K562 (cell line): ENCODE data around the gene TMEM117. TPM values are rescaled to one million over a fixed set of nuclear protein-coding genes. Genes with fewer than 3 reads are reported as not detected.
"Not testable (repeated sequence)": the region's sequence is repeated elsewhere in the genome, so short reads cannot be mapped to it uniquely, and the experiment has no call there.

Source experiments
- ATAC-seq: fragments of 200-7000 bp; cut with Tn5 transposase; 3 replicates; pipeline ENCODE4 v1.9.1; 2020; ENCODE audit warnings: moderate library complexity
- BruUV-seq: library from RNA; stranded (reverse); fragments of 400-500 nt; replicated peaks from 2 replicates; lab custom pipeline; 2021; lab: Mats Ljungman, UMichigan
- CTCF ChIA-PET: fragments of 300-600 bp; formaldehyde crosslinking; extraction: SDS; loops from one replicate; lab custom pipeline; 2021; ENCODE audit warnings: low intra/inter-chr PET ratio; lab: Yijun Ruan, JAX
- POLR2A ChIA-PET: fragments of 300-600, 350-650 bp; sonication (Branson Sonifier 250); formaldehyde crosslinking; extraction: SDS; loops from one replicate; lab custom pipeline; 2021; ENCODE audit warnings: antibody characterized with exemption, inconsistent platforms; lab: Yijun Ruan, JAX
- DNase-seq, 4 experiments: peaks; one replicate each; pipeline versions ENCODE4 v3.0.0 to v3.0.0-alpha.2; 2011 to 2018; ENCODE audit warnings: low spot score in 3 of 4, mixed read lengths in 3 of 4; ENCODE audit errors: extremely low read depth in 1 of 4
- FAIRE-seq: peaks from 2 replicates; lab custom pipeline; 2011; peaks lifted over from hg19 to GRCh38; lab: Jason Lieb, UNC
- H2AFZ ChIP-seq: 2 replicates; pipeline ENCODE4 v1.6.0; 2011; ENCODE audit warnings: low read depth, low read length, control low read depth, inconsistent platforms
- H3K27ac ChIP-seq: fragments of 200-600 bp; 3 replicates; pipeline ENCODE4 v1.8.0; 2011; ENCODE audit warnings: low read depth, mild to moderate bottlenecking, control low read depth, inconsistent platforms, low read length, moderate library complexity, mixed read lengths; ENCODE audit errors: extremely low read depth
- H3K27me3 ChIP-seq, 2 experiments: fragments of 300-600 bp in 1 of 2; 2 replicates in 1 of 2; 3 replicates in 1 of 2; pipeline versions ENCODE4 v1.6.0 to v1.8.0; 2011; ENCODE audit warnings: inconsistent platforms in 2 of 2, low read length in 2 of 2, mild to moderate bottlenecking in 1 of 2, mixed read lengths in 1 of 2, moderate library complexity in 1 of 2; ENCODE audit not compliant: control insufficient read depth in 2 of 2, insufficient read depth in 2 of 2
- H3K36me3 ChIP-seq: fragments of 300-600 bp; 3 replicates; pipeline ENCODE4 v1.8.0; 2011; ENCODE audit warnings: mild to moderate bottlenecking, low read length, inconsistent platforms; ENCODE audit not compliant: control insufficient read depth, insufficient read depth
- H3K4me1 ChIP-seq, 2 experiments: fragments of 200-600 bp in 1 of 2; replicated peaks in 1 of 2; 2 replicates in 1 of 2; 3 replicates in 1 of 2; pipeline versions ENCODE4 v1.5.1 to v1.8.0; 2011; ENCODE audit warnings: inconsistent platforms in 2 of 2, low read length in 2 of 2, mild to moderate bottlenecking in 1 of 2, mixed read lengths in 1 of 2, moderate library complexity in 1 of 2; ENCODE audit not compliant: control insufficient read depth in 2 of 2, insufficient read depth in 2 of 2
- H3K4me2 ChIP-seq: 2 replicates; pipeline ENCODE4 v1.6.1; 2011; ENCODE audit warnings: low read length, control low read depth, inconsistent platforms, mixed read lengths; ENCODE audit not compliant: insufficient read depth
- H3K4me3 ChIP-seq: fragments of 200-600 bp; sonication (generic), shearing (Covaris generic); 2 replicates; pipeline ENCODE4 v1.5.1; 2016; ENCODE audit warnings: control low read depth, inconsistent platforms
- H3K79me2 ChIP-seq: fragments of 200-600 bp; 3 replicates; pipeline ENCODE4 v1.8.0; 2011; ENCODE audit warnings: low read length, inconsistent platforms; ENCODE audit not compliant: control insufficient read depth, insufficient read depth
- H3K9ac ChIP-seq, 2 experiments: 2 replicates each; pipeline versions ENCODE4 v1.6.0 to v1.6.1; 2011; ENCODE audit warnings: low read depth in 2 of 2, low read length in 2 of 2, control low read depth in 1 of 2, inconsistent platforms in 1 of 2, mild to moderate bottlenecking in 1 of 2, mixed read lengths in 1 of 2; ENCODE audit not compliant: insufficient read depth in 1 of 2
- H3K9me1 ChIP-seq: one replicate; pipeline ENCODE4 v1.6.0; 2011; ENCODE audit warnings: inconsistent platforms, mild to moderate bottlenecking, low read length, moderate library complexity; ENCODE audit not compliant: control insufficient read depth, insufficient read depth
- H3K9me3 ChIP-seq: replicated peaks from 2 replicates; pipeline ENCODE4 v1.5.1; 2011; ENCODE audit warnings: low read depth, low read length, inconsistent platforms; ENCODE audit not compliant: control insufficient read depth, insufficient read depth
- H4K20me1 ChIP-seq: replicated peaks from 2 replicates; pipeline ENCODE4 v1.6.1; 2011; ENCODE audit warnings: low read length, inconsistent platforms, mixed read lengths; ENCODE audit not compliant: control insufficient read depth, insufficient read depth
- ATF7 ChIP-seq: fragments of 450-650 bp; IDR thresholded peaks from 2 replicates; pipeline ENCODE4 v1.7.1; 2014; ENCODE audit warnings: mild to moderate bottlenecking, moderate library complexity
- CEBPG ChIP-seq, 3 experiments: fragments of 200-800 bp in 1 of 3; sonication (Bioruptor generic) in 1 of 3; sonication (generic) in 1 of 3; formaldehyde crosslinking in 1 of 3; IDR thresholded peaks in 2 of 3; conservative IDR thresholded peaks in 1 of 3; 2 replicates each; pipeline versions ENCODE4 v1.6.1 to v1.8.0; 2016 to 2022; ENCODE audit warnings: missing compliant biosample characterization in 2 of 3, missing genetic modification characterization in 2 of 3, mild to moderate bottlenecking in 1 of 3, missing genetic modification reagents in 1 of 3
- ESRRA ChIP-seq: fragments of 450-650 bp; IDR thresholded peaks from 2 replicates; pipeline ENCODE4 v1.6.1; 2014; ENCODE audit warnings: low read depth, mild to moderate bottlenecking, moderate library complexity, borderline replicate concordance
- FOXK1 ChIP-seq: sonication (generic); formaldehyde crosslinking; IDR thresholded peaks from 2 replicates; pipeline ENCODE4 v1.8.0; 2022; ENCODE audit warnings: missing genetic modification reagents, mild to moderate bottlenecking, borderline replicate concordance
- GTF2E2 ChIP-seq: fragments of 200-800 bp; sonication (Bioruptor generic); IDR thresholded peaks from 2 replicates; pipeline ENCODE4 v1.6.1; 2016; ENCODE audit warnings: missing genetic modification characterization, missing compliant biosample characterization
- NR2C1 ChIP-seq, 2 experiments: fragments of 450-650 bp; IDR thresholded peaks; 2 replicates each; pipeline ENCODE4 v1.6.1; 2017; ENCODE audit warnings: mild to moderate bottlenecking in 2 of 2, antibody characterized with exemption in 1 of 2, inconsistent platforms in 1 of 2, missing compliant biosample characterization in 1 of 2, missing genetic modification characterization in 1 of 2
- NR2C2 ChIP-seq, 2 experiments: fragments of 200-800 bp in 1 of 2; sonication (Bioruptor generic) in 1 of 2; sonication (generic) in 1 of 2; formaldehyde crosslinking in 1 of 2; IDR thresholded peaks; 2 replicates each; pipeline versions ENCODE4 v1.6.1 to v1.8.0; 2016 to 2022; ENCODE audit warnings: mild to moderate bottlenecking in 1 of 2, missing compliant biosample characterization in 1 of 2, missing genetic modification characterization in 1 of 2, missing genetic modification reagents in 1 of 2
- SMARCE1 ChIP-seq: fragments of 450-650 bp; IDR thresholded peaks from 2 replicates; pipeline ENCODE4 v1.7.1; 2016; ENCODE audit warnings: mild to moderate bottlenecking
- SOX6 ChIP-seq: fragments of 450-650 bp; IDR thresholded peaks from 2 replicates; pipeline ENCODE4 v1.6.1; 2014; ENCODE audit warnings: mild to moderate bottlenecking
- SRSF1 ChIP-seq: fragments of 200-400 bp; formaldehyde crosslinking; IDR thresholded peaks from 2 replicates; pipeline ENCODE4 v1.6.1; 2017; ENCODE audit warnings: mild to moderate bottlenecking, low read depth, low read length, moderate library complexity
- STAG1 ChIP-seq: sonication (generic); formaldehyde crosslinking; IDR thresholded peaks from 2 replicates; pipeline ENCODE4 v1.5.0; 2020; ENCODE audit warnings: missing genetic modification reagents, borderline replicate concordance
- TRIM24 ChIP-seq, 2 experiments: fragments of 450-650 bp; IDR thresholded peaks; 2 replicates each; pipeline ENCODE4 v1.6.1; 2016
- WGBS: fragments of 100-300 bp; shearing (Covaris generic); methylation state at CpG from one replicate; pipeline ENCODE4 v1.1.6; 2016; ENCODE audit warnings: low coverage, mixed read lengths; ENCODE audit not compliant: insufficient coverage; ENCODE audit errors: missing lambda C conversion rate; 5-methylcytosine and 5-hydroxymethylcytosine counted together
- in situ Hi-C: fragments of 300-500 bp; cut with MboI; formaldehyde crosslinking; loops from 4 replicates; pipeline ENCODE4 v1.15.0; 2018; ENCODE audit warnings: inconsistent platforms, mixed read lengths
- intact Hi-C: fragments of 100-400 bp; cut with micrococcal nuclease; formaldehyde crosslinking; loops from 2 replicates; pipeline ENCODE4 v1.14.2; 2022
- polyA plus RNA-seq, 8 experiments: library from polyadenylated mRNA; depleted of rRNA in 4 of 8; stranded (reverse) in 5 of 8; unstranded in 3 of 8; fragments of >200 nt; fragmentation: Nextera tagmentation in 2 of 8; fragmentation: Illumina TruSeq in 1 of 8; extraction: Ambion mirVana in 2 of 8; extraction: Trizol in 1 of 8; gene quantifications; 2 replicates each; pipeline versions ENCODE4 v1.2.1 to v1.2.3, GENCODE V29; 2011 to 2014; ENCODE audit warnings: inconsistent platforms in 1 of 8, missing spikeins in 1 of 8
- total RNA-seq, 7 experiments: library from RNA; depleted of rRNA in 6 of 7; stranded (reverse); fragments of >200 nt in 6 of 7; fragmentation: Illumina TruSeq in 2 of 7; extraction: Trizol in 2 of 7; gene quantifications; 2 replicates each; pipeline versions ENCODE4 v1.2.1 to v1.2.3, GENCODE V29; 2011 to 2021; ENCODE audit warnings: low replicate concordance in 1 of 7
- TF ChIP-seq, protein P1 (sequence below), 2 experiments: fragments of 450-650 bp; IDR thresholded peaks; 2 replicates each; pipeline ENCODE4 v1.6.1; 2016
- TF ChIP-seq, protein P2 (sequence below), 2 experiments: fragments of 450-650 bp in 1 of 2; sonication (generic) in 1 of 2; formaldehyde crosslinking in 1 of 2; IDR thresholded peaks in 1 of 2; conservative IDR thresholded peaks in 1 of 2; 2 replicates each; pipeline versions ENCODE4 v1.6.1 to v1.8.1; 2016 to 2023; ENCODE audit warnings: mild to moderate bottlenecking in 2 of 2, moderate library complexity in 2 of 2, inconsistent platforms in 1 of 2, missing genetic modification reagents in 1 of 2

TMEM117 gene
- total and polyA plus RNA-seq, 9 of the 15 experiments (the other 6 are each of a cell fraction or from before 2014, with no cell fraction given), result 0.31 to 2.8 (median 1.0) TPM

DNA sequence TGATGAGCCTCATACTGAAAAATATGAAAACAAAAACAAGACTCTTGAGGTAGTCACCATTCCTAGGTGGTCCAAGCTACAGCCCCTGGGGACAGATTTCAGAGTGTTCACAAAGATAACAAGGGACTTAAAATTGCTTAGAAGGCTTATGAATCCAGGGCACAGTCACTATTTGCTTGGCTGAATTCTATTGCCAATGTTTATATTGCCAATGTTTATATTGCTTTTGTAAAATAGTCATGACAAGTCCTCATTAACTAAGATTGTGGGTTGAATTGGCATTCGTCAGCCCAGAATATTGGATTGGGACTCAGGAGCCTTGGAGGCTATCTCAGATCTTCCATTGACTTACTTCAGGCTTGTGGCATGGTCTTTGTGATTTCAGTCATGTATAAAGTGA is 6.4 kb downstream of the TMEM117 start (continued):
- TF ChIP-seq STAG1 (CRISPR knock-in tag) (no peak), SRSF1 (no peak), GTF2E2 (no peak), FOXK1 (no peak), ATF7 (no peak)
- TF ChIP-seq, protein P1, sequence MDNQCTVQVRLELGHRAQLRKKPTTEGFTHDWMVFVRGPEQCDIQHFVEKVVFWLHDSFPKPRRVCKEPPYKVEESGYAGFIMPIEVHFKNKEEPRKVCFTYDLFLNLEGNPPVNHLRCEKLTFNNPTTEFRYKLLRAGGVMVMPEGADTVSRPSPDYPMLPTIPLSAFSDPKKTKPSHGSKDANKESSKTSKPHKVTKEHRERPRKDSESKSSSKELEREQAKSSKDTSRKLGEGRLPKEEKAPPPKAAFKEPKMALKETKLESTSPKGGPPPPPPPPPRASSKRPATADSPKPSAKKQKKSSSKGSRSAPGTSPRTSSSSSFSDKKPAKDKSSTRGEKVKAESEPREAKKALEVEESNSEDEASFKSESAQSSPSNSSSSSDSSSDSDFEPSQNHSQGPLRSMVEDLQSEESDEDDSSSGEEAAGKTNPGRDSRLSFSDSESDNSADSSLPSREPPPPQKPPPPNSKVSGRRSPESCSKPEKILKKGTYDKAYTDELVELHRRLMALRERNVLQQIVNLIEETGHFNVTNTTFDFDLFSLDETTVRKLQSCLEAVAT (IDR thresholded peaks at IDR 0.05), result no peak

DNA sequence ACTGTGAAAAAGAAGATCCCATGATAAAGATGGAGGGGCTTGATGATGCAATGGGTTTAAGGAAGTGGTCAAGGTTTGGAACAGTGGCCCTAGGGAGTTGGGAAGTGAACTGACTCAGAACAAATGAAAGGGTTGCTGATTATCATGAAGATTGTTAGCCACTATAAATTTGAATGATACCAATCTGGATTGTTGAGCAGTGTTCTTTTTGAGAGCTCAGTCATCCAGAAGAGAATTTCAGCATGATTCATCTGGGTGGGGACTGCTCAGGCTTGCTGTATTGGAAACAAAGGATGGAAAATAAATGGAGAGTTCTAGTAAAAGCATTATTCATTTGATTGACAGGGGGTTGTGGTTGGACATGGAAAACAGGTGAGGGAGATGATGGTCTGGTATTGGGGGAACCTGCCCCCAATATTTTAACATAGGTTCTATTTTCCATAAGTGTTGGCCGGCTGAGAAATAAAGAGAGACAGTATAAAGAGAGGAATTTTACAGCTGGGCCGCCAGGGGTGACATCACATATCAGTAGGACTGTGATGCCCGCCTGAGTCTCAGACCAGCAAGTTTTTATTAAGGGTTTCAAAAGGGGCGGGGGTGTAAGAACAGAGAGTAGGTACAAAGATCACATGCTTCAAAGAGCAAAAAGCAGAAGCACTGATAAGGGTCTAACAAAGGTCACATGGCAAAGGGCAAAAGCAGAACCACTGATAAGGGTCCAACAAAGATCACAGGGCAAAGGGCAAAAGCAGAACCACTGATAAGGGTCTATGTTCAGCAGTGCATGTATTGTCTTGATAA is 11.7 kb downstream of the TMEM117 start:
- TF ChIP-seq ESRRA (peak; percentile 18; the same call in 1 of the 2 replicates), SMARCE1 (peak; percentile 13; the same call in 1 of the 2 replicates), SOX6 (peak; percentile 75; the same call in 1 of the 2 replicates), CEBPG (tag; conservative IDR thresholded peaks at IDR 0.05 in 1 of 2, IDR thresholded peaks at IDR 0.05 in 1 of 2) (0 out of 4 replicates have a peak, but pooled peaks of 1 of the 2 experiments have one; percentile 27), NR2C2 (tag; IDR thresholded peaks at IDR 0.05) (peak; percentile 74; the same call in 1 of the 2 replicates), NR2C1 (IDR thresholded peaks at IDR 0.05) (peak; percentile 80), NR2C1 (tag; IDR thresholded peaks at IDR 0.05) (peak; percentile 90), TRIM24 (IDR thresholded peaks at IDR 0.05) (peak; percentile 23 to 74; a peak in 2 of 4 replicates)
- H3K9ac ChIP-seq; H3K27ac ChIP-seq; CTCF ChIA-PET; H3K4me3 ChIP-seq; DNase-seq; ATAC-seq; H3K27me3 ChIP-seq; H3K9me3 ChIP-seq; intact Hi-C loops; H3K4me2 ChIP-seq; H3K36me3 ChIP-seq; H4K20me1 ChIP-seq; BruUV-seq; H3K4me1 ChIP-seq; in situ Hi-C loops; H3K9me1 ChIP-seq; H3K79me2 ChIP-seq; H2AFZ ChIP-seq; TF ChIP-seq CEBPG, NR2C2 (CRISPR knock-in tag; IDR thresholded peaks at IDR 0.05): not testable (repeated sequence)
- TF ChIP-seq, protein P2, sequence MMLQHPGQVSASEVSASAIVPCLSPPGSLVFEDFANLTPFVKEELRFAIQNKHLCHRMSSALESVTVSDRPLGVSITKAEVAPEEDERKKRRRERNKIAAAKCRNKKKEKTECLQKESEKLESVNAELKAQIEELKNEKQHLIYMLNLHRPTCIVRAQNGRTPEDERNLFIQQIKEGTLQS (IDR thresholded peaks at IDR 0.05), result peak; percentile 34
- TF ChIP-seq, protein P2 (CRISPR knock-in tag; conservative IDR thresholded peaks at IDR 0.05), result not testable (repeated sequence)
- POLR2A ChIA-PET, result interaction anchor here (1.1 kb wide), 1 partner anchor 12 kb away, joined by 4 read pairs; the partner anchor contains the start of gene TMEM117
- peak; percentile 51 for FAIRE-seq
- WGBS, result 34% methylated on average over 3 of the region's 4 CpGs
